Activated T-helper 1 cell treated with Interleukin-2 at 50 U/mL for 16 hours (primary cell): ENCODE measurements around the gene GHR.

Source experiments
- DNase-seq: peaks from one replicate; pipeline ENCODE4 v3.0.0-alpha.2; 2020; ENCODE audit warnings: low read depth

GHR gene

DNA sequence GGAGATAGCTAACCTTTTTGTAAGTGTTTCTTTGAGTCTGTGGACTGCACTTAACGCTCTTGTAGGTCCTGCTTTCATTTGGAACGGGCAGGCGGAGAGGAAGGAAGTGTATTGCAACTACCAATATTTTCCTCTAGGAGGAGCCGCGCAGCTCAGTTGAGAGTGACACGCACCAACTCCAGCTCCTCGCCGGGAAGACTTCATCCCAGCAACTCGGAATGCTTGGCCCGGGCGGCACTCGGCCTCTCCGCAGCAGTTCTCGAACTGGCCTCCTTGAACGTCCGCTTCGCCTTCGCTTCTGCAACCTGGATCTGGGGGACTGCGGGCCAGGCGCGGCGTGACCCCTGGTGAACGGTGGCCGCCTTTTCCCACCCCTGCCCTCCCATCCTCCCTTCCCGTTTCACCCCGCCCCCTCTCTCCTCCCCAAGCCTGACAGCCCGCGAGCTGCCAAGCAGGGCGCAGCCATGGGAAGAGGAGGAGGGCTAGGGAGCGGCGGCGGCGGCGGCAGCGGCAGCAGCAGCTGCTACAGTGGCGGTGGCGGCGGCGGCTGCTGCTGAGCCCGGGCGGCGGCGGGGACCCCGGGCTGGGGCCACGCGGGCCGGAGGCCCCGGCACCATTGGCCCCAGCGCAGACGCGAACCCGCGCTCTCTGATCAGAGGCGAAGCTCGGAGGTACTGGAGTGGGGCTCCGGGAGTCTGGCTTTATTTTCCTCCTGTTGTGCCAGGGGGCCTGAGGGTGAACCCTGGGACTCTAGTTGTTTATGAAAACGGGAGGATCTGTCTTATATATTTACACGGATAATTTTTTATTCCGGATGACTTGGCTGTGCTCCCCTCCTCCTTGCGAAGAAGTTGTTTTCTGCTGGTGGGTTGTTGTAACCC lies at the start of gene GHR:
Gene GHR (plus strand): TSS at position 155 of the 881 bp plus-strand sequence. CDS start 142,436 bp downstream, outside the sequence.
- no peak for DNase-seq

- no peak for DNase-seq
Observed at GRCh38 chr5:42374679-42375273, 48.5 kb upstream of the GHR start.

DNA sequence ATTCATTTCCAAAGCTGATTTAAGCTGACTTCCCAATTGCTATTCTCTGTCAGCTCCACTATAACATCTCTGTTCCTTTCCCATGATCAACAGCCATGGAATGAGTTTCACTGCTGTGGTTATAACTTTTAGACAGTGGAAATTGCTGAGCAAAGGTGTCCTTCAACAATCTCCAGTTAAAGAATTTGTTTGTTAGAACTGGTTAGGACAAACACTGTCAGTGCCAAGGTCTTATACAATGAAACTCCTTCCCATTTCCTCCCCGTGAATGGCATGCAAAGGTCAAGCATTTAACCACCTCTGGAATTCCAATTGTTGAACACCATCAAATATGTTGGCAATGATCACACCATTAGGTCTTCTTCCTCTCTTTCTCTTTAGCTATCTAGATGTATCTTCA lies 45.7 kb upstream of the GHR start:
- no peak for DNase-seq

GRCh38 chr5:42381973-42382372 lies 41.3 kb upstream of the GHR start:
- no peak for DNase-seq

DNA sequence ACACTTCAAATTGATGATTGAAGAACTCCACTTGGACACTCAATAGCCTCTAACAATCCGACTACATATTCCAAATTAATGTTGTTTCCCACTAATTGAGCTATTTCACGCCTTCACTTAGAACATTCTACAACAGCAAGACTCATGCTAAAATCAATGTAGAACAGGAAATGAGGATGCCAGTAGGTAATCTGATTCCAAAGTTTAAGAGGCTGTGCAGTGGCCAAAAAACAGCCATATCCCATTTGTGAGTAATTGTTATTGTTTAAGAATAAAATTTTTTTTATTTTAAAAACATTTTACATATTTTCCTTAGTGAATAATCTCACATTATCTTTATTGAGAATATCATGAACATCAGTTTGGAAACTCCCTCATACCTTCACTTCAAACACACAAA lies 35.7 kb upstream of the GHR start:
- DNase-seq, result no peak

- DNase-seq, result no peak
Observed at GRCh38 chr5:42390115-42390514, 33.1 kb upstream of the GHR start.

- DNase-seq, result no peak
Observed at GRCh38 chr5:42392917-42393316, 30.3 kb upstream of the GHR start.

DNA sequence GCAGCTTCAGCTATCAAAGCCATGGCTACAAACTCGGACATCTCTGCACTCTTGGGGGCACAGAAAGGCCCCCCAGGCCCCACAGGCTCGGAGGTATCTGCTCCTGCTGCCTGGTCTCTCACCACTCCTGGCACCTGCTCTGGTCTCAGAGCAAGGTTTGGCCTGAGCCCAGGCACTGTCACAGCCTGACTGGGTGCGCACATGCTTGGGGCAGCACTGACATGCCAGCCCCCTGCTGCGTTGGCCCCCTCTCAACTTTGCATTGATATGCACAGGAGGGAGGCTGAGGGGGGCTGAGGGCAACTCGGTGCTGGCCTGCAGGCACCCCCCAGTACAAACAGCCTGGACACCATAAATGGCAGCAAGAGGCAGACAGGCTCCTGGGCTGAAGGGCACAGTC lies 27.1 kb upstream of the GHR start:
- no peak for DNase-seq

DNA sequence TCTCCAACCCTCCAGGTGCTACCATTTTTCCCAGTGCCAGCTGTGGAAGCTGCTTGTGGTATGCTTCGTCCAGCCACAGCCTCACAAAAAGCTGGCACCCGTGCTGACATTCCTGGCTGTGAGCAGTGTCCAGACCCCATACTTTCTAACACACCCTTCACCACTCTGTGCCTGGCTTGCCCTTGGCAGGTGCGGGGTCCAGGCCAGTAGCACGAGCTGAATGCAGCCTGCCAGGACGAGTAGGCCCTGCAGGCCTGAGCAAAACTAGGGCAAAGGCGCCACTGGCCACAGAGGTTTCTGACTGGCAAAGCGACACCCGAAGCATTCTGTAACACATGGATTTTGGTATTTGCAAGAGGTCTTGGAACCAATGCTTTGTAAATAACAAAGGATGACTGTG lies 26.0 kb upstream of the GHR start:
- no peak for DNase-seq

DNA sequence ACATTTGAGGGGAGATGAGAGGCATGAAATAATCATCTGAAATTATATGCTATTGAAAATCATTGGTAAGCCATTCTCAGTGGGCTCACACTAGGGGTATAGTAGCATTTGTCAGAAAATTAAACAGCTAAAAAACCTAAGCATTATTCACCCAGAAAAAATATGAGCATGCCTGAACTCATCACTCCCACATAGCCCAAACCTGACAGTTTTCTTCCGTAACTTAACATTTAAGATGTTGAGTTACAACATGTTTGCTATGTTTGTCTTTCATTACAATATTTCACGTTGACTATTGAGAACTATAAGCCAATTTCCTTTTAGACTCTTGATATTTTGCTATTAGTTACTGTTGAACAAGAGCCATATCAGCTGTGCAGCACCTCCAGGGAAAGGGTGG lies 23.5 kb upstream of the GHR start:
- no peak for DNase-seq

DNA sequence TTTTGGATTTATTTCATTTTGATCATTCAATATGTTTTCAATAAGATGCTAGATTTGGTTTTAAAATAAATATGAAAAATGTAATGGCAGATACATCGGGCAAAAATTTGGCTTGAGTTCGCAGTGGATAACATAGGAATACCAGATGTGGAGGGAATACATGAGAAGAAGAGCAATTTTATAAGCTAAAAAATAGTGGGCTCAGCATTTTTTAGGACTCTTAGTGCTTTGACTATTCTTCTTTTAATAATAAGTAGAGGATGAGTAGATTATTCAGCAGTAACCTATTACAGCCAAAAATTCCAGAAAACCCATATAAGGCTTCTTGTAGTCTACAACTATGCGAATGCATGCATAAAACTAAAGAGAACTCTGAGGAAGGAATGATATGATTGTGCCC lies 22.8 kb upstream of the GHR start:
- no peak for DNase-seq

- no peak for DNase-seq
Observed at GRCh38 chr5:42403236-42403635, 20.0 kb upstream of the GHR start.

- no peak for DNase-seq
Observed at GRCh38 chr5:42404366-42404765, 18.9 kb upstream of the GHR start.

DNA sequence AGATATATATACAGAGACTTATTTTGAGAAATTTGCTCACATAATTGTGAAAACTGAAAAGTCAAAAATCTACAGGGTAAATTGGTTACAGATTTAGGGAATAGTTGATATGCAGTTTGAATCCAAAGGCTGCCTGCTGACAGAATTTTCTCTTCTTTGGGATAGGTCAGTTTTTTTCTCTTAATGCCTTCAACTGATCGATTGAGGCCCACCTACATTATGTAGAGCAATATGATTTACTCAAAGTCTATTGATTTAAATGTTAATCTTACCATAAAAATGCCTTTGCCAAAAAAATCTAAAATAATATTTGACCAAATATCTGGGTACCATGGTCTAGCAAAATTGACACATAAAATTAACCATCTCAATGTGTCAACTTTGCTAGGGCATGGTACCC lies 3.9 kb upstream of the GHR start:
- DNase-seq, result no peak

DNA sequence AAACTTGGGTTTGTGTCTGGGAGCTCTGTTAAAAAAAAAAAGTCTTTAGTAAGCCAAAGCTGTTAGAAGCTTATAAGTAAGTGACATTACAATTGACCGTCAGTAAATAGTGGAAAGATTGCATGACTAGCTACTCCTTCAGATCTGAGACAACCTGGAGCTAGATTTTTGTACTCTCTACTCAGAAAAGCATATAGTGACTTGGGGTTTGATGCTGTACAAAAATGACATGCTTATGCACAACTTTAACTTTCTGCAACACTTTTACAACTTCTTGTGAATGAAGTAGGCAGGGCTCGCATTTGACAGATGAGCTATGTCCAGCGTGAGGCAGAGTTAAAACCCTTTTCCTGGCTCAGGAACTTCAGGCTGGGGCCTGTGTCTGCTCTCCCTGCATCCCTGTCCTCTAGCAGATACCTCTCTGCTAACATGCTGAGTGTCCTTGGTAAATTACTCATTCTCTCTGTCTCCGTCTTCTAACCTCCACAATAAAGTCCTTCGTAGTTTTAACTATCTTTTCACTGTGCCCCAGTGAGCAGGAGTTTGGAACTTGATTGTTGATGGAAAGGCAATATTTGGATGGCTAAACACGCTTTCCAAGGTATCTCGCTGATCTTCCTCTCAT lies 471 bp upstream of the GHR start:
- DNase-seq, result no peak

DNA sequence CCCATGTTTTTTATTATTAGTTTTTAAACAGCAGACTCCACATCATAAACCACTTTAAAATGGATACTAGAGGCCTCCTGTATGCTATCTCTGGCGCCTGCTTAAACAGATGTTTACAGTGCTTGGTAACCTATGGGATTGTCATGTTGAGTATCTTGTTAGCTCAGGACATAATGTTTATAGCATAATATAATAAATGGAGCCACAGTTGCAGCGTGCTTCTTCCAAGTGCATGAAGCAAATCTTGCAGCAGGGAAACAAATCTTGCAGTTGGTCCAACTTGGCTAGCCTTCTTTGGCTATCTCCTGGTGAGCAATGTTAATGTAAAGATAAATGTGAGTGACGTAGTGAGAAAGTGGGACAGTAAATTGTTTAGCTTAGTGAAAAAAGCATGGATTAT lies 2.8 kb downstream of the GHR start:
- no peak for DNase-seq

- no peak for DNase-seq
Observed at GRCh38 chr5:42429694-42430093, 6.5 kb downstream of the GHR start.

- no peak for DNase-seq
Observed at GRCh38 chr5:42434047-42434724, 10.9 kb downstream of the GHR start.

DNA sequence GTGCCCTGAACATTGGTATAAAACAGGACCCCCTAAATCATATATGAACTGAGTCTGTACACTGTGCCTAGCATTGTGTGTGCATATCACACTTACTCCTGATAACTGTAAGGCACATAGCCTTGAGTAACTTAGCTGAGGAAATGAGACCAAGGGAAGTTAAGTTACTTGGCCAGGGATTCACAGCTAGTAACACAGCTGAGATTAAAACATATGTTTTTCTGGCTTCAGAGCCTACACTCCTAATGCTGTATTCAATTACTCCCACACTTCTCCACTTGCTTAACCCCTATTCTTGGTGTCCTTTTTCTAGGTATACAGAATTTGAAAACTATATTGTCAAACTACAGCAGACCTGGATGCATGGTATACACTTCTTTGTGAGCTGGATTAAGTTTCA lies 12.8 kb downstream of the GHR start:
- DNase-seq, result no peak

DNA sequence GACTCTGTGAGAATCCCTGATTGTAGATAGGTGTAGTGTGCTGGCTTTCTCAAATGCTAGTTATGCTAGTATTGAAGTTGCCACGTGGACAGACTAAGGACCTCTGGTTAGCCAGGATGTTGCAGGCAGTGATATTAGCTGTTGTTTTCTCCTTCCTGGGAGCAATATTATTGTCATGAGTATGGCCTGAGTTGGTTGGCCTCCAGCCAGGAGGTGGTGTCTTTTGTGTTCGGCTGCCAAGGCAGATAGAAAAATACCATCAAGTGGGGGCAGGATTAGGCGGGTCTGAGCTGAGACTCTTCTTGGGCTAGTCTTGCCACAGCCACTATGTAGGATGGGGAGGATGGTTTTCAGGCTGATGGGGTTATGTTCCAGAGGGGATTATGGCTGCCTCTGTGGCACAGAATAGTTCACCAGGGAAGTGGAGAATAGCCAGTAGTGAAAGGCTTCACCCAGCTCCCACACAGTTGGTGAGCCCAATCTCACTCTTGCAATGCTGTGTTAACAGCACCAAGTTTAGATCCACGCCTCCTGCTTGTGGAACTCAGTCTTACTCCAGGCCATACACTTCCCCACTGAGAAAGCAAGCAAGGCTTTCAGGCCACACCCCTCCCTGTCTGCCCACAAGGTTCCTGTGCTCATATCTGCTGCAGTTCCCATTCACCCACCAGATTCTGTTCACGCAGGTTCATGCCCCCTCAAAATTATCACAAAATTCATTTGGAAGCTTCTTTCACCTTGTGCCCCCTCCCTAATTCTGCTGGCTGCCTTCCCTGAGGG lies 31.2 kb downstream of the GHR start:
- DNase-seq, result no peak

DNA sequence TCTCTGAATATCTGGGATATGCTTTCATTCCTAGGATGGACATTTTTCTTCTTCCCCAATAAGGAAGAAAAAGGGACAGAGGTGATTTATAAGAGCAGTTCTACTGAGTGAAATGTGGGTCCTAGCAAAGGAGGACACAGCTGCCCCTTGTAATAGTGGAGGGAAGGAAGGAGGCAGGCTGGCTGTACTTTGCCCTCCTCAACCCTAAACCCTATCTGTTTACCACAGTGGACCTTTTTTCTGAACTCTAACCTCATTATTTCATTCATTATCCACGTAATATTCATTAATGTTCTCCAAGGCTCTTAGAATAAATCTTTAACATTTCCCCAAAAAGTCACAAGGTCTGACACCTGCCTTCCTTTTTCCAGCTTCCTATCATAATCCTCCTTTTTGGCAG lies 37.8 kb downstream of the GHR start:
- no peak for DNase-seq

- no peak for DNase-seq
Observed at GRCh38 chr5:42461507-42461906, 38.3 kb downstream of the GHR start.
